ENCODE measurements around the gene CNDP1.
A peak's percentile ranks its signal among the peaks of the same experiment; 100 is the strongest.

Gene CNDP1

GRCh38 chr18:74630804-74631203 is 96.5 kb downstream of the CNDP1 start:
- no peak for DNase-seq

- no peak for DNase-seq
Observed at GRCh38 chr18:74631212-74631611, 96.9 kb downstream of the CNDP1 start.

- no peak for DNase-seq
Observed at GRCh38 chr18:74631623-74632350, 97.5 kb downstream of the CNDP1 start.

GRCh38 chr18:74632351-74632679 is 98.0 kb downstream of the CNDP1 start:
- no peak for DNase-seq

- no peak for DNase-seq
Observed at GRCh38 chr18:74632856-74633255, 98.6 kb downstream of the CNDP1 start.

GRCh38 chr18:74633652-74634352 is 99.5 kb downstream of the CNDP1 start:
- no peak for DNase-seq

- peak; percentile 22 for DNase-seq
Observed at GRCh38 chr18:74635224-74635975, 101.1 kb downstream of the CNDP1 start.
